Measurements from ENCODE around the gene ENSA. TPM values are rescaled to one million over a fixed set of nuclear protein-coding genes. Genes with fewer than 3 reads are reported as not detected.
"Not testable (repeated sequence)": the region's sequence is repeated elsewhere in the genome, so short reads cannot be mapped to it uniquely, and the experiment has no call there.

Gene ENSA
- total RNA-seq, 2 donors from 2014 or later, result 136 to 199 TPM

DNA sequence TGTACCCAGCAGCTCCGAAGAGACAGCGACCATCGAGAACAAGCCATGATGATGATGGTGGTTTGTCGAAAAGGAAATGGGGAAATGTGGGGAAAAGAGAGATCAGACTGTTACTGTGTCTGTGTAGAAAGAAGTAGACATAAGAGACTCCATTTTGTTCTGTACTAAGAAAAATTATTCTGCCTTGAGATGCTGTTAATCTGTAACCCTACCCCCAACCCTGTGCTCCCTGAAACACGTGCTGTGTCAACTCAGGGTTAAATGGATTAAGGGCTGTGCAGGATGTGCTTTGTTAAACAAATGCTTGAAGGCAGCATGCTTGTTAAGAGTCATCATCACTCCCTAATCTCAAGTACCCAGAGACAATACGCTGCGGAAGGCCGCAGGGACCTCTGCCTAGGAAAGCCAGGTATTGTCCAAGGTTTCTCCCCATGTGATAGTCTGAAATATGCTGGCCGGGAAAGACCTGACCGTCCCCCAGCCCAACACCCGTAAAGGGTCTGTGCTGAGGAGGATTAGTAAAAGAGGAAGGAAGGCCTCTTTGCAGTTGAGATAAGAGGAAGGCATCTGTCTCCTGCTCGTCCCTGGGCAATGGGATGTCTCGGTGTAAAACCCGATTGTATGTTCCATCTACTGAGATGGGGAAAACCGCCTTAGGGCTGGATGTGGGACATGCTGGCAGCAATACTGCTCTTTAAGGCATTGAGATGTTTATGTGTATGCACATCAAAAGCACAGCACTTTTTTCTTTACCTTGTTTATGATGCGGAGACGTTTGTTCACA, 5.6 kb upstream of the ENSA start:
- H3K9me3 Mint-ChIP-seq, H3K4me3 Mint-ChIP-seq, H3K4me1 Mint-ChIP-seq: not testable (repeated sequence)

GRCh38 chr1:150628766-150629114, 672 bp downstream of the ENSA start:
- no peak overlapping the region for H3K4me3 Mint-ChIP-seq
- no peak overlapping the region for H3K27ac Mint-ChIP-seq
- H3K9me3 Mint-ChIP-seq, result no peaks in the 10 kb centered on the region
- no peak for ATAC-seq (replicated peaks)
- no peaks in the 10 kb centered on the region for H3K36me3 Mint-ChIP-seq (ENCODE audit: low read depth)
- peaks cover 40% of the 10 kb centered on the region for H3K4me1 Mint-ChIP-seq
- H3K27me3 Mint-ChIP-seq, result no peaks in the 10 kb centered on the region

More for the DNA sequence above, 5.6 kb upstream of the ENSA start:
- not testable (repeated sequence) for H3K27me3 Mint-ChIP-seq; ATAC-seq (replicated peaks); H3K36me3 Mint-ChIP-seq (ENCODE audit: low read depth); H3K27ac Mint-ChIP-seq

DNA sequence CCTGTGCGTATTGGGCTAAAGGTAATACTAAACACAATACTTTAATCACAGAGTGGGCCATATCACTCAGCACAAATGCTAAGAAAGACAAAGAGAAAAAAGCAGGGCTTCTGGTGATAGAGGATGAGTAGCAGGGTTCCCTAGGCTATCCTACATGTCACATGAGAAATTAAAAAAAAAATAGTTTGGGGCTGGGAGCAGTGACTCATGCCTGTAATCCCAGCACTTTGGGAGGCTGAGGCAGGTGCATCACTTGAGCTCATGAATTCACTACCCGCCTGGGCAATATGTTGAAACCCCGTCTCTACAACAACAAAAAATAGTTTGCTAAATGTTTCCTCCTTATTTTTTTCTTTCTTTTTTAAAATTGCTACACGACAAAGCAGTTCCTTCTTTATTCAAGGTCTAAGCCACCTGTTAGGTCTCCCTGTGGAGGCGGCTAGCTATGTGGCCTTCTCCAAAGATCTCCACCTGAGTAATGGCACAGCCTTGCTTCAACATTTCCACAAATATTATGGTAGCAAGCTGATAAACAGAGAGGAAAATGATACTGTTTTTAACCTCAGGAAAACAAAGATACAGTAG, 1.5 kb downstream of the ENSA start:
- no peak overlapping the region for H3K4me3 Mint-ChIP-seq
- no peaks in the 10 kb centered on the region for H3K36me3 Mint-ChIP-seq (ENCODE audit: low read depth)
- no peak for ATAC-seq (replicated peaks)
- H3K4me1 Mint-ChIP-seq, result peaks cover 46% of the 10 kb centered on the region
- no peaks in the 10 kb centered on the region for H3K9me3 Mint-ChIP-seq
- H3K27me3 Mint-ChIP-seq, result no peaks in the 10 kb centered on the region
- H3K27ac Mint-ChIP-seq, result no peak overlapping the region

DNA sequence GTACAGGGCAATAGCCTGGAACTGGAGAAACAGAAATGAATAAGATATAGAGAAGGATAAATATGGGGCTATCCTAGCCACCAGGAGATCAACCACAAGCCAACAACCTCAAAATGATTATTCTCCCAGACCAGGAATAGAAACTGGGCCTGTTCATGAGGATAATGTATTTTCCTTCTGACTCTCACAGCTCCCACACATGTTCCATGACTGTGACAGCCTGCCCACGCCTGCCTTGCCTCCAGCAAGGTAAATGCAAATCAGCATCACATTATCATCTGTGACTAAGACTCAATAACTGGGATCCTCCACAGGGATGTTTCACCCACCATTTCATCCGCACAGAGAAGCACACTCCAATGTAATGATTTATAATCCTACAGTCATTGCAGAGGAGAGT, 3.3 kb downstream of the ENSA start:
- Mint-ChIP-seq H3K36me3 (ENCODE audit: low read depth) (no peaks in the 10 kb centered on the region), H3K27ac (peak overlapping the region; percentile 90), H3K9me3 (no peaks in the 10 kb centered on the region), H3K4me1 (peaks cover 53% of the 10 kb centered on the region), H3K27me3 (no peaks in the 10 kb centered on the region), H3K4me3 (no peak overlapping the region)
- peak; percentile 15 for ATAC-seq (replicated peaks)

DNA sequence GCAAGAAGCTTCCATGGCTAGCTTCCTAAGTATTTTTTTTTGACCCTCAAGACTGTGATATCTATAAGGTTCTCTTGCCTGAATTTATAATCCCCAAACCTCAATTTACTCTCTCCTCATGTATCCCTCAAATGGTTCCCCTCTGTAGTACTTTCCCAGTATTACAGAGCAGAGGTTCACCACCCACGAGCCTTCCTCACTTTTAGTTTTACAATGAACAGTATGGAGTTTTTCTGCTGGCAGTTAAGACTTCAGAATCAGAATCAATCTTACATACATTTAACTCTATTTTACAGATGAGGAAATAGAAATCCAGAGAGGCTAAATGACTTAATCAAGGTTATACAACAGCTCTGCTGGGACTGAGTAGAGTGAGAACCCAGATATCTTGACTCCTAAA, 4.9 kb downstream of the ENSA start:
- Mint-ChIP-seq H3K27ac (peak overlapping the region; percentile 90), H3K4me1 (peaks cover 55% of the 10 kb centered on the region)
- not testable (repeated sequence) for H3K4me3 Mint-ChIP-seq; H3K27me3 Mint-ChIP-seq; H3K36me3 Mint-ChIP-seq (ENCODE audit: low read depth); H3K9me3 Mint-ChIP-seq
- ATAC-seq (replicated peaks), result peak; percentile 7

DNA sequence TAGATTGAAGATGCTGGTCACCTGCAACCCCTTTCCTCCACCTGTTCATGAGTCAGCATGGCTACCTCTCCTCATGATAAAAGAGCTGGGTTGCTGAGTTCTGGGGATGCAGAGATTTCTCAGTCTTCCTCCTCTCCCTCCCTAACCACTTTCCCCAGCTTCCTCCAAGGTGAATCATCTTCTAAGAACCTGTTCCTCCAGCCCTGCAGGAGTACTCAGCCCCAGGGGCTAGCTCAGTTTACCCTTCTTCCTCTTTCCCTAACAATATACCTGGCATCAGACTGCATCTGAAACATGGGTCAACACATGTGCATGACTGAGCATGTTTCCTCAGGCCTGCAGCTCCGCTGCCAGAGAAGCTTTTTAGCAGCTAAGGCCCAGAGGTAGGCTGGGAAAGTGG, 5.3 kb downstream of the ENSA start:
- not testable (repeated sequence) for H3K36me3 Mint-ChIP-seq (ENCODE audit: low read depth); H3K27me3 Mint-ChIP-seq; H3K9me3 Mint-ChIP-seq; H3K4me3 Mint-ChIP-seq
- peak overlapping the region; percentile 90 for H3K27ac Mint-ChIP-seq
- peak; percentile 11 for ATAC-seq (replicated peaks)
- H3K4me1 Mint-ChIP-seq, result peaks cover 60% of the 10 kb centered on the region

- ATAC-seq (replicated peaks), result no peak
- no peaks in the 10 kb centered on the region for H3K9me3 Mint-ChIP-seq
- H3K4me3 Mint-ChIP-seq, result no peak overlapping the region
- H3K4me1 Mint-ChIP-seq, result peaks cover 51% of the 10 kb centered on the region
- peak overlapping the region; percentile 77 for H3K27ac Mint-ChIP-seq
- H3K27me3 Mint-ChIP-seq, result no peaks in the 10 kb centered on the region
- peaks cover 2% of the 10 kb centered on the region for H3K36me3 Mint-ChIP-seq (ENCODE audit: low read depth)
Observed at GRCh38 chr1:150622303-150622975, 7.0 kb downstream of the ENSA start.

DNA sequence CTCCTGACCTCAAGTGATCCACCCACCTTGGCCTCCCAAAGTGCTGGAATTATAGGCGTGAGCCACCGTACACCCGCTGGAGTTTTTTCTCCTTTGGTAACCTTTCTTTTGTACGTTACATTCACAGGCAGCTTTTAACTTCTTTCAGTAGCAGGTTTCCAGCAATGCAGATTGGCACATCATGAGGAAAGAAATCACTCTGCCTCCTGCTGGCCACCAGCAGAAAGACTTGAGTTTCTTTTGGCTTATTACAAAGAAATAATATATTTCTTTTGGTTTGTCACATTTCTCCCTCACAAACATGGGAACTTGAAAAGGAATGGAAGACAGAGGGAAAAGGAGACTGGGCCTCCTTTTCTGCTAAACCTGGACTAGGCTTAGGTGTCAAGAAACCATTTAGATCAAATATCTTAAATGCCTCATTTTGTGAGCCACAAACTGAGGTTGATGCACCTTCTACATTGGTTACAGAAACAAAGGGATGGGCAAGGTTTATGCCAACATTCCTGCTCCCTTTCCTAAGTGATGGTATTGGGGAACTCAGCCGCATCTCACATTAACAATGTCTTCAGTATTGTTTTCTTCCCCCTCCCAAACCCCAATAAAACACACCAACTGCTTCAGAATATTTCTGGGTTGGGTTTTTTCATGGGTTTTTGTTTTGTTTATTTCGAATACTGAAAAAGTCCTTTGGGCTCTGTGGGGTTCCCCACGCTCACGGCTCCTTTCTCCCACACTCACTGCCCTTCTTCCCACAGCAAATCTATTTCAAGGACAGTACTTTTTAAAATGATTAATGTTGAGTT, 7.7 kb downstream of the ENSA start:
- peaks cover 9% of the 10 kb centered on the region for H3K36me3 Mint-ChIP-seq (ENCODE audit: low read depth)
- H3K27ac Mint-ChIP-seq, result peak overlapping the region; percentile 77
- peaks cover 53% of the 10 kb centered on the region for H3K4me1 Mint-ChIP-seq
- no peak for ATAC-seq (replicated peaks)
- no peaks in the 10 kb centered on the region for H3K27me3 Mint-ChIP-seq
- no peak overlapping the region for H3K4me3 Mint-ChIP-seq
- H3K9me3 Mint-ChIP-seq, result no peaks in the 10 kb centered on the region

DNA sequence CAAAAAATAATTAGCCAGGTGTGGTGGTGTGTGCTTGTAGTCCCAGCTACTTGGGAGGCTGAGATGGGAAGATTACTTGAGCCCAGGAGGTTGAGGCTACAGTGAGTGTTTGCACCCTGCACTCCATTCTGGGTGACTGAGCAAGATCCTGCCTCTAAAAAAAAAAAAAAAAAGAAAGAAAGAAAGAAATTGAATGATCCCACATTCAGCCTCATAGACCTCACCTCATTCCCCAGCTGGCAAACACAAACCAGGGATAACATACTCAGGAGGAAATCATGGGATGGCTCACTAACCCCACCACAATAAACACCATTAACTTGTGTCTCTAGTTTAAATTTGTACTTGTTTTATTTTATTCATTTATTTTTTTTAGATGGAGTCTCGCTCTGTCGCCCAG, 8.5 kb downstream of the ENSA start:
- Mint-ChIP-seq H3K4me3 (peak overlapping the region; percentile 58), H3K4me1 (peaks cover 57% of the 10 kb centered on the region), H3K9me3 (no peaks in the 10 kb centered on the region), H3K27me3 (no peaks in the 10 kb centered on the region), H3K27ac (peak overlapping the region; percentile 78), H3K36me3 (ENCODE audit: low read depth) (peaks cover 17% of the 10 kb centered on the region)
- ATAC-seq (replicated peaks), result no peak

DNA sequence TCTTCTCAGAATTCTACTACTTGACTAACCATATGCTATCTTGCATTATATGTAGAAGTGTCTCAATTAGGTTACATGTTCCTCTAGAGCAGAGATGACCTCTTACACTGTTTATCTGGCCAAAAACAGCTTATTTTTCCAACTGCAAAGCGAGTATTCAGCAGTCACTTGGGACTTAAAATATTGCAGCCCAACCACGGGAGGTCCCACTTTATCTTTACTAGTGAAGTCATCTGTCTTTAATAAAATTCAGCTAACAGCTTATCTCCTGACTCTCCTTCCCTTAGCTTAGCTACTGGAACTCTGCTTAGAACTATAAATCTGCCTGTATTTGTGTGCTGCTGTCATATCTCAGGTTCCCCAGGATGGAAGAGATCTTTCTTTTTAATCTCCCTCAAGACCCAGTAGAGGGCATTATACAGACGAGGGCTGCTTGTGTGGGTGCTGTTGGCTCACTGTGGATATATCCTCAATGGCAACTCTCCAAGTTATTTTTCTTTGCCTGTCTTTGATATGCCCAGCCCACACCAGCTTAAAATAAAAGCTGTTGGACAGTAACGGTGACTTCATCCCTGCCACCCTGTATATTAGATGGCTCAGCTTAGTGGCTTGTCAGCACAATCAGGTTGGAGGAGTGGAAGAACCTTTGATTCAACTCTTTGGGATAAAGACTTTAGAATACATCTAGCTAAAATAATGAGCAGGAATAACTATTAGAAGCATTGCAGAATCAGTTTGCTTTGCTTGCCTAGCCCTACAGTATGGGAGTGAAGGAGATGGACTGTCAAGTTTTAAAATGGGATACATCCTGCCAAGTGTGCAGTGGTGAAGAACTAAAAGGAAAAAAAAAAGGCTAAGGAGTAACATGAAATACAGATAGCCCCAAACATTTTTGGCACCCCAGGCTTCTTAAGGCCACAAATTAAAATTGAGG, 9.6 kb downstream of the ENSA start:
- no peaks in the 10 kb centered on the region for H3K9me3 Mint-ChIP-seq
- no peak for ATAC-seq (replicated peaks)
- no peaks in the 10 kb centered on the region for H3K27me3 Mint-ChIP-seq
- peaks cover 28% of the 10 kb centered on the region for H3K36me3 Mint-ChIP-seq (ENCODE audit: low read depth)
- peaks cover 57% of the 10 kb centered on the region for H3K4me1 Mint-ChIP-seq
- peak overlapping the region; percentile 78 for H3K27ac Mint-ChIP-seq
- peak overlapping the region; percentile 58 for H3K4me3 Mint-ChIP-seq

DNA sequence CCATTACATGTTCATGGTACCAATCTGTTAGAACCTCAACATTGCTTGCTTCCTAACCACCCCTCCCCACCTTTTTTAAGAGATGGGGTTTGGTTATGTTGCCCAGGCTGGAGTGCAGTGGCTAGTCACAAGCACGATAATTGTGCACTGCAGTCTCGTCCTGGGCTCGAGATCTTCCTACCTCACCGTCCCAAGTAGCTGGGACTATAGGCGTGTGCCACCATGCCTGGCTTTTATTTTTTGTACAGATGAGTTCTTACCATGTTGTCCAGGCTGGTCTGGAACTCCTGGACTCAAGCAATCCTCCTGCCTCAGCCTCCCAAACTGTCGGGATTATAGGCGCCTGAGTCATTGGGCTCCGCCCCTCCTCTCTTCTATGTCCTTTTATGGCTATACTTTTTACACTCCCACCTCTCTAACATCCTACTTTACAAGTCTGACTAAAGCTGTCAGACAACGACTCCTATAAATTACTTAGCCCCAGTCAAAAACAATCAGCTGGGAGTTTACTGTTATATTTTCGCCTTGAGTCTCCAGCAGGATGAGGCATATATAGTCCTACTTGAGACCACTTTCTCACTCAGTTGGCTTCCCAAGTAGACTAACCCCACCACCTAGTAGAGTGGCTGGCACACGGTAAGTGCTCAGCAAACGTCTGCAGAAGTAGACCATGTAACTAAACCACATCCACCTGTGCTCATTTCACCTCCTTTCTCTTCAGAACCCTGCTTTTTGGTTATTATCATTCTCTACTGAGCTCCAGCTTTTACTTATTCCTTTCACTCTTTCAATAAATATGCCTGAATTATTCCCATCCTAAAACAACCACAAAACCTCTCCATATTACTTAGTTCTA, 13.8 kb downstream of the ENSA start:
- H3K4me1 Mint-ChIP-seq, result peaks cover 53% of the 10 kb centered on the region
- H3K36me3 Mint-ChIP-seq (ENCODE audit: low read depth), result peaks cover 65% of the 10 kb centered on the region
- no peaks in the 10 kb centered on the region for H3K9me3 Mint-ChIP-seq
- H3K4me3 Mint-ChIP-seq, result peak overlapping the region; percentile 83
- peak overlapping the region; percentile 97 for H3K27ac Mint-ChIP-seq
- peak; percentile 27 for ATAC-seq (replicated peaks)
- no peaks in the 10 kb centered on the region for H3K27me3 Mint-ChIP-seq

DNA sequence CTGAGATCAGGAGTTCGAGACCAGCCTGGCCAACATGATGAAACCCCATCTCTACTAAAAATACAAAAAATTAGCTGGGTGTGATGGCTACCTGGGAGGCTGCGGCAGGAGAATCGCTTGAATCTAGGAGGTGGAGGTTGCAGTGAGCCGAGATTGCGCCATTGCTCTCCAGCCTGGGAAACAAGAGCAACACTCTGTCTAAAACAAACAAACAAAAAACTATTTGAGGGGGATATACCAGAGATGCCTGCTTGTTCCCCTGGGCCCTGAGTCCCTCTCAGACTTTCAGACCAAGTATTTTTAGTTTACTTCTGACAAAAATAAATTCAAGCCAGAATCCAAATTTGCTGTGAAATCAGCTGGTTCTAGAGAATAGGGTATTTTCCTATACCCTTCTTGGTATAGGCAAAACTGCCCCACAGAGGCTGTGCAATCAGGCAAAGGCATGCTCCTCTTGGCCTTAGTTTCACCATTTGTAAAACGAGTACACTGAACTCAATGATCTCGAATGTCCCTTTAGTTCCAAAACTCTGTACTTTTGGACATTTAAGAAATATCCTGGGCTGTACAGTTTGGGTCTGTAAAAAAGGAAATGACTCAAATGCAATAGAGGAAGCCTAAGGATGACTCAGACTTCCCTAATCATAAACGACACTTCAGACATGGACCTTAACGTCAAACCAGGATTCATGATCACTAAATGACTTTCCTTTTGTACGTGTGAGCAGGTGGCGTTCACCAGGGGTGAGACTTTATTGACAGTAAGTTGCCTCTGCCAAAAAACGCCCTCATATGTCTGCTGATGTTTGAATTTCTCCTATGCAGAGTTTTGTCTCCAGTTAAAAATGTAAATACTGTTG, 16.1 kb downstream of the ENSA start:
- Mint-ChIP-seq H3K4me1 (peaks cover 41% of the 10 kb centered on the region), H3K27ac (peak overlapping the region; percentile 98), H3K4me3 (peak overlapping the region; percentile 83), H3K36me3 (ENCODE audit: low read depth) (peaks cover 71% of the 10 kb centered on the region), H3K27me3 (no peaks in the 10 kb centered on the region), H3K9me3 (no peaks in the 10 kb centered on the region)
- peak; percentile 68 for ATAC-seq (replicated peaks)
